Ishikawa (cell line): Measurements from ENCODE around the gene AMPH.

Experiments used
- CEBPB ChIP-seq: IDR thresholded peaks from 2 replicates; pipeline ENCODE4 v1.6.1; 2012
- USF1 ChIP-seq: IDR thresholded peaks from 2 replicates; pipeline ENCODE4 v1.6.1; 2012

DNA sequence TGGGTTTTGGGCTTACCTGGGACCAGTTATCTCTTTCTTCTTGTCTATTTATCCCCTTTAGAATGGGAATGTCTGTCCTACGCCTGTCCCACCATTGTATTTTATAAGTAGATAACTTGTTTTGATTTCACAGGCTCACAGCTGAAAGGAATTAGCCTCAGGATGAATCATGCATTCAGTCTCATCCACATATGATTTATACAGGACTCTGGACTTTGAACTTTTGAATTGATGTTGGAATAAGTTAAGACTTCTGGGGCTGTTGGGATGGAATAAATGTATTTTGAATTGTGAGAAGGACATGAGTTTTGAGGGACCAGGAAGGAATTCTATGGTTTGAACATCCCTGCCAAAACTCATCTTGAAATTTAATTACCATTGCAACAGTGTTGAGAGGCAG, 112.6 kb downstream of the AMPH start:
- no peak for TF ChIP-seq CEBPB
- TF ChIP-seq USF1, result no peak
